ENCODE measurements around the gene LRCH1. TPM values are rescaled to one million over a fixed set of nuclear protein-coding genes. Genes with fewer than 3 reads are reported as not detected.
"Not testable (repeated sequence)": the region's sequence is repeated elsewhere in the genome, so short reads cannot be mapped to it uniquely, and the experiment has no call there.

The LRCH1 gene
- total RNA-seq, 1 donor, result 6.9 TPM

DNA sequence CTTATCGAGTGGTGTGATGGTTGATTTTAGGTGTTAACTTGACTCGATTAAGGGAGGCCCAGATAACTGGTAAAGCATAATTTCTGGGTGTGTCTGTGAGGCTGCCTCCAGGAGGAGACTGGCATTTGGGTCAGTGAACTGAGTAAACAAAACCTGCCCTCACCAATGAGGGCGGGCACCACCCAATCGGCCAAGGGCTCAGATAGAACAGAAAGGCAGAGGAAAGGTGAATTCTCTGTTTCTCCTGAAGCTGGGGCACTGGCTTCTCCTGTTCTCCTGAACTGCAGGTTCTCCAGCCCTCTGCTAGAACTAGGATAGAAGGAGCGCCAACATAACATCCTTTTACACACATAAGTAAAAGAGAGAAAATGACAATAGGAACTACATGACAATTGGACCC is 208.9 kb downstream of the LRCH1 start:
- no peak overlapping the region for H3K27ac ChIP-seq (ENCODE audit: low read depth, low read length)
- no peak for DNase-seq (ENCODE audit: insufficient read length, low spot score, missing footprints)
- H3K4me3 ChIP-seq (ENCODE audit: insufficient read depth, low read length), result no peak overlapping the region
- H3K4me1 ChIP-seq (ENCODE audit: insufficient read depth, low read length), result peaks cover 16% of the 10 kb centered on the region
- TF ChIP-seq, protein P1, sequence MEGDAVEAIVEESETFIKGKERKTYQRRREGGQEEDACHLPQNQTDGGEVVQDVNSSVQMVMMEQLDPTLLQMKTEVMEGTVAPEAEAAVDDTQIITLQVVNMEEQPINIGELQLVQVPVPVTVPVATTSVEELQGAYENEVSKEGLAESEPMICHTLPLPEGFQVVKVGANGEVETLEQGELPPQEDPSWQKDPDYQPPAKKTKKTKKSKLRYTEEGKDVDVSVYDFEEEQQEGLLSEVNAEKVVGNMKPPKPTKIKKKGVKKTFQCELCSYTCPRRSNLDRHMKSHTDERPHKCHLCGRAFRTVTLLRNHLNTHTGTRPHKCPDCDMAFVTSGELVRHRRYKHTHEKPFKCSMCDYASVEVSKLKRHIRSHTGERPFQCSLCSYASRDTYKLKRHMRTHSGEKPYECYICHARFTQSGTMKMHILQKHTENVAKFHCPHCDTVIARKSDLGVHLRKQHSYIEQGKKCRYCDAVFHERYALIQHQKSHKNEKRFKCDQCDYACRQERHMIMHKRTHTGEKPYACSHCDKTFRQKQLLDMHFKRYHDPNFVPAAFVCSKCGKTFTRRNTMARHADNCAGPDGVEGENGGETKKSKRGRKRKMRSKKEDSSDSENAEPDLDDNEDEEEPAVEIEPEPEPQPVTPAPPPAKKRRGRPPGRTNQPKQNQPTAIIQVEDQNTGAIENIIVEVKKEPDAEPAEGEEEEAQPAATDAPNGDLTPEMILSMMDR (IDR thresholded peaks at IDR 0.05; ENCODE audit: extremely low read depth, low read depth, low read length), result no peak
- no peak overlapping the region for H3K4me2 ChIP-seq (ENCODE audit: insufficient read depth, low read length)
- H2AFZ ChIP-seq (ENCODE audit: low read length), result no peak overlapping the region
- H3K36me3 ChIP-seq (ENCODE audit: insufficient read depth, low read length), result no peaks in the 10 kb centered on the region
- no peaks in the 10 kb centered on the region for H3K79me2 ChIP-seq (ENCODE audit: insufficient read depth, low read length)
- H3K27me3 ChIP-seq (ENCODE audit: insufficient read depth, low read length), result no peaks in the 10 kb centered on the region
- H4K20me1 ChIP-seq (ENCODE audit: insufficient read depth, low read length), result no peaks in the 10 kb centered on the region
- no peaks in the 10 kb centered on the region for H3K9me3 ChIP-seq (ENCODE audit: low read depth, low read length)

DNA sequence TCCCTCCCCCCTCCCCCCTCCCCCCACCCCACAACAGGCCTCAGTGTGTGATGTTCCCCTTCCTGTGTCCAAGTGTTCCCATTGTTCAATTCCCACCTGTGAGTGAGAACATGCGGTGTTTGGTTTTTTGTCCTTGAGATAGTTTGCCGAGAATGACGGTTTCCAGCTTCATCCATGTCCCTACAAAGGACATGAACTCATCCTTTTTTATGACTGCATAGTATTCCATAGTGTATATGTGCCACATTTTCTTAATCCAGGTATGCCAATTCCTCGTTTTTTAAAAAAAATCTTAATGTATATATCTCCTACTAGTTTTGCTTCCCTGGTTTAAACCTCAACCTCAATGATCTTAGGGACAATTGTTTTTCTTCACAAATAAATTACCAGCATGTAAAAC is 217.0 kb downstream of the LRCH1 start:
- H3K27me3 ChIP-seq (ENCODE audit: insufficient read depth, low read length); H4K20me1 ChIP-seq (ENCODE audit: insufficient read depth, low read length); DNase-seq (ENCODE audit: insufficient read length, low spot score, missing footprints); H3K79me2 ChIP-seq (ENCODE audit: insufficient read depth, low read length); H3K27ac ChIP-seq (ENCODE audit: low read depth, low read length); H3K4me1 ChIP-seq (ENCODE audit: insufficient read depth, low read length); H3K4me2 ChIP-seq (ENCODE audit: insufficient read depth, low read length); H3K9me3 ChIP-seq (ENCODE audit: low read depth, low read length); H3K4me3 ChIP-seq (ENCODE audit: insufficient read depth, low read length); H2AFZ ChIP-seq (ENCODE audit: low read length): not testable (repeated sequence)
- peaks cover 22% of the 10 kb centered on the region for H3K36me3 ChIP-seq (ENCODE audit: insufficient read depth, low read length)

DNA sequence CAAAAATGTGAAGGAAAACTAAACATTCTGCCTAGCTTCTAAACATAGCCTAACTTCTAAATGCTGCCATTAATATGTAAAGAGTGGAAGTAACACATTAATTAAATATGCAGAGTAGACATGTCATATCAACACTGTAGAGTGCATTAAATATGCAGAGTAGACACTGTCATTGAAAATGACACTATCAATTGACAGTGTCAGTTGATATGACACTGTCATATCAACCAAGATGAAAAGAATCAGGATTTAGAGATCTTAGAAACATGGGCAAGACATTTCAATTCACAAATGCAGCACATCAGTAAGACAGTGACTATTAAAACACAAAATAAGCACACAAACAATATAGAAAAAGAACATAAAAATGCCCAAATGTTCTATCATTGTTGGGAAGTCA is 218.7 kb downstream of the LRCH1 start:
- peaks cover 39% of the 10 kb centered on the region for H3K36me3 ChIP-seq (ENCODE audit: insufficient read depth, low read length)

DNA sequence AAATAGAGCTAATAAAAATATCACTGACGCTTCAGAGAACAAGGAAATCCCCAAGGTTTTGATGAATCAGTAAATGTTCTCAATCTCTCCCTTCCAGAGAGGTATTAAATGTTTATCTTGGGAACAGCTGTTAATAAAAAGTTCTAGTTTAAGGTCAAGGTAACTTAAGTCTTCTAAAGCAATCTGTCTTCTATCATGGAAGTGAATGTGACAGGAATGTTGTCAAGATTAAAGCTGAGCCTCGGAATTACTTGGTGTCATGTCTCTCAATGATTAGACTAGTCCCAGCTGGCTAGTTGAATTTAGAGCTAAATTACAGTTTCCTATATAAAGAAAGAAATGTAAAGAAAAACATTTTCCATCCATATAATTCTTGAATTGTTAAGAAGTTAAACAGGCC is 220.6 kb downstream of the LRCH1 start:
- no peak overlapping the region for H2AFZ ChIP-seq (ENCODE audit: low read length)
- DNase-seq (ENCODE audit: insufficient read length, low spot score, missing footprints), result no peak
- H3K27ac ChIP-seq (ENCODE audit: low read depth, low read length), result no peak overlapping the region
- H3K79me2 ChIP-seq (ENCODE audit: insufficient read depth, low read length), result no peaks in the 10 kb centered on the region
- H3K27me3 ChIP-seq (ENCODE audit: insufficient read depth, low read length), result no peaks in the 10 kb centered on the region
- peaks cover 50% of the 10 kb centered on the region for H3K36me3 ChIP-seq (ENCODE audit: insufficient read depth, low read length)
- H3K9me3 ChIP-seq (ENCODE audit: low read depth, low read length), result no peaks in the 10 kb centered on the region
- H3K4me2 ChIP-seq (ENCODE audit: insufficient read depth, low read length), result no peak overlapping the region
- no peak overlapping the region for H3K4me3 ChIP-seq (ENCODE audit: insufficient read depth, low read length)
- H3K4me1 ChIP-seq (ENCODE audit: insufficient read depth, low read length), result peaks cover 4% of the 10 kb centered on the region
- H4K20me1 ChIP-seq (ENCODE audit: insufficient read depth, low read length), result peaks cover 2% of the 10 kb centered on the region
- TF ChIP-seq, protein P1 (IDR thresholded peaks at IDR 0.05; ENCODE audit: extremely low read depth, low read depth, low read length), result no peak

More for the DNA sequence above, 218.7 kb downstream of the LRCH1 start:
- no peaks in the 10 kb centered on the region for H3K27me3 ChIP-seq (ENCODE audit: insufficient read depth, low read length)
- no peaks in the 10 kb centered on the region for H3K4me1 ChIP-seq (ENCODE audit: insufficient read depth, low read length)
- TF ChIP-seq, protein P1 (IDR thresholded peaks at IDR 0.05; ENCODE audit: extremely low read depth, low read depth, low read length), result no peak
- H3K79me2 ChIP-seq (ENCODE audit: insufficient read depth, low read length), result no peaks in the 10 kb centered on the region
- H4K20me1 ChIP-seq (ENCODE audit: insufficient read depth, low read length), result no peaks in the 10 kb centered on the region
- H3K4me2 ChIP-seq (ENCODE audit: insufficient read depth, low read length), result no peak overlapping the region
- DNase-seq (ENCODE audit: insufficient read length, low spot score, missing footprints), result no peak
- no peak overlapping the region for H3K4me3 ChIP-seq (ENCODE audit: insufficient read depth, low read length)
- no peak overlapping the region for H2AFZ ChIP-seq (ENCODE audit: low read length)
- no peak overlapping the region for H3K27ac ChIP-seq (ENCODE audit: low read depth, low read length)
- no peaks in the 10 kb centered on the region for H3K9me3 ChIP-seq (ENCODE audit: low read depth, low read length)
